PFSK-1 (cell line): ENCODE results near the gene CMIP.

Experiments used
- FOXP2 ChIP-seq: optimal IDR thresholded peaks from 2 replicates; pipeline ENCODE3; 2011; ENCODE audit warnings: borderline replicate concordance, control low read depth, inconsistent platforms; ENCODE audit not compliant: insufficient read depth; ENCODE audit errors: extremely low read length, extremely low read depth
- POLR2AphosphoS5 ChIP-seq: IDR thresholded peaks from 2 replicates; pipeline ENCODE4 v1.6.1; 2012; ENCODE audit warnings: low read depth, mild to moderate bottlenecking, control low read depth, low read length, moderate library complexity
- REST ChIP-seq, 2 experiments: IDR thresholded peaks; 2 replicates each; pipeline versions ENCODE4 v1.6.1 to v1.8.0; 2011 to 2012; ENCODE audit warnings: low read depth in 2 of 2, low read length in 2 of 2, control low read depth in 1 of 2, inconsistent platforms in 1 of 2, mild to moderate bottlenecking in 1 of 2, moderate library complexity in 1 of 2; ENCODE audit not compliant: insufficient read depth in 1 of 2
- SIN3A ChIP-seq: IDR thresholded peaks from 2 replicates; pipeline ENCODE4 v1.6.1; 2012; ENCODE audit warnings: mild to moderate bottlenecking, low read length, moderate library complexity, borderline replicate concordance; ENCODE audit not compliant: insufficient read depth
- TAF1 ChIP-seq: IDR thresholded peaks from 2 replicates; pipeline ENCODE4 v1.6.1; 2012; ENCODE audit warnings: low read length, control low read depth, borderline replicate concordance; ENCODE audit not compliant: insufficient read depth

Gene CMIP

DNA sequence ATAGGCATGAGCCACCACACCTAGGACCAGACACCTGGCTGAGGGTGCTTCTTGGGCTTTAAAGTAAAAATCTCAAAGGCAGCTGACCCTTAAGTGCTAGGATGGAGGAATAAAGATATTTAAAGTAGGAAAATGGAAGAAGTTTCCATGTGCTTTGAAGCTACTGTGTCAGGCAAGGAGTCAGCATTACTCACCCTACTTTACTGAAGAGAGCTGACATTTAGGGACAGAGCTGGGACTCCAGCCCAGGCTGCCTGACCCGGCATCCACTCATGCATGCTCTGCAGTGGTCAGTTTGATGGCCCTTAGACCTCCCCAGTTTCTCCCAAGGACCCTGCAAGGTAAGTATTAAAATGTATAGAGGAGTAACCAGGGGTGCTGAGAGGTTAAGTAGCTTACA lies 209.7 kb downstream of the CMIP start:
- no peak for TF ChIP-seq SIN3A
- no peak for TF ChIP-seq TAF1
- TF ChIP-seq FOXP2, result no peak

- TF ChIP-seq SIN3A, result no peak
- TF ChIP-seq REST (IDR thresholded peaks at IDR 0.05; ENCODE audit: insufficient read depth in 1 of 2, low read depth in 2 of 2, low read length in 2 of 2), result no peak
- TF ChIP-seq FOXP2, result no peak
- TF ChIP-seq POLR2AphosphoS5, result no peak
- TF ChIP-seq TAF1, result no peak
These were observed 211.0 kb downstream of the CMIP start for GRCh38 chr16:81655469-81656162.

GRCh38 chr16:81657224-81657623 lies 212.6 kb downstream of the CMIP start:
- TF ChIP-seq FOXP2 (no peak), REST (IDR thresholded peaks at IDR 0.05; ENCODE audit: insufficient read depth in 1 of 2, low read depth in 2 of 2, low read length in 2 of 2) (no peak), TAF1 (no peak), POLR2AphosphoS5 (no peak), SIN3A (no peak)

DNA sequence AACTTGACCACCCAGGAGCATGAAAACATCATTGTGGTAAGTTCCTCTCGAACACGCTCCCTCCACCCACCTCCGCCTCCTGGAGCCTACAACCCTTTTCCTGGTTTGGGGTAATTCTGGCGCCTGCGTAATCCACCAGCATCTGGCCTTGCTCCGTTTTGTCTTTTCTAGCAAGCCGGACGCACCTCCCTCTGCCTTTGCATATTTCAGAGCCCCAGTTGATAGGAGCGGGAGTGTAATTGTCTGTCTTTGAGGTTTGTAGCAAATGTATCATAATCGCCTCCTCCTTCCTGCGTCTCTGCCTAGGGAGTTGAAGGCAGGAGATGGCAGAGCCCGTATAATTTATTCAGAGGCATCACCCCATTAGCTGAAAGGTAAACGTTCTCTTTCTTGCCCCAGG lies 213.2 kb downstream of the CMIP start:
- TF ChIP-seq TAF1 (no peak), FOXP2 (no peak), SIN3A (no peak), REST (IDR thresholded peaks at IDR 0.05; ENCODE audit: insufficient read depth in 1 of 2, low read depth in 2 of 2, low read length in 2 of 2) (no peak), POLR2AphosphoS5 (no peak)

- no peak for TF ChIP-seq FOXP2
- TF ChIP-seq POLR2AphosphoS5, result no peak
- TF ChIP-seq SIN3A, result no peak
- TF ChIP-seq REST (IDR thresholded peaks at IDR 0.05; ENCODE audit: insufficient read depth in 1 of 2, low read depth in 2 of 2, low read length in 2 of 2), result no peak
- TF ChIP-seq TAF1, result no peak
These were observed 213.8 kb downstream of the CMIP start for GRCh38 chr16:81658373-81658772.
